ENCODE measurements around the gene RPL13. TPM values are rescaled to one million over a fixed set of nuclear protein-coding genes. Genes with fewer than 3 reads are reported as not detected.
A peak's percentile ranks its signal among the peaks of the same experiment; 100 is the strongest.

The RPL13 gene
- total and polyA plus RNA-seq, 10 donors = 2,154 to 16,278 (median 6,788) TPM

GRCh38 chr16:89574681-89575246 lies 14.3 kb downstream of the RPL13 start:
- Histone ChIP-seq H3K4me3 (peak overlapping the region; percentile 13 to 70 (median 37)), H3K4me1 (peaks cover 11 to 38% (median 25%) of the 10 kb centered on the region in 6 donors), H3K9me3 (no peaks in the 10 kb centered on the region), H3K27me3 (replicated peaks in 1 of 7) (peaks cover 5 to 76% (median 42%) of the 10 kb centered on the region in 7 donors), H3K36me3 (no peaks in the 10 kb centered on the region), H3K27ac (no peak overlapping the region)
- peak; percentile 85 for DNase-seq
- intact Hi-C loops (cut with DNase I; ENCODE audit: low total_unique reads) = loop anchor here (10.0 kb wide), 1 partner anchor 70 kb away; no protein-coding TSS in a partner anchor
- WGBS, 5 donors = 1 to 2% (median 1%) methylated on average over 24 to 55 of the region's 55 CpGs
- TF ChIP-seq CTCF (IDR thresholded peaks at IDR 0.05 in 8 of 11, conservative IDR thresholded peaks at IDR 0.05 in 3 of 11) = peak in 10 of 11 experiments; percentile 23 to 84 (median 64)
- no peak for TF ChIP-seq POLR2A (IDR thresholded peaks at IDR 0.05)
- peak in 2 of 3 donors; percentile 25 to 54 for TF ChIP-seq POLR2AphosphoS5 (IDR thresholded peaks at IDR 0.05)

DNA sequence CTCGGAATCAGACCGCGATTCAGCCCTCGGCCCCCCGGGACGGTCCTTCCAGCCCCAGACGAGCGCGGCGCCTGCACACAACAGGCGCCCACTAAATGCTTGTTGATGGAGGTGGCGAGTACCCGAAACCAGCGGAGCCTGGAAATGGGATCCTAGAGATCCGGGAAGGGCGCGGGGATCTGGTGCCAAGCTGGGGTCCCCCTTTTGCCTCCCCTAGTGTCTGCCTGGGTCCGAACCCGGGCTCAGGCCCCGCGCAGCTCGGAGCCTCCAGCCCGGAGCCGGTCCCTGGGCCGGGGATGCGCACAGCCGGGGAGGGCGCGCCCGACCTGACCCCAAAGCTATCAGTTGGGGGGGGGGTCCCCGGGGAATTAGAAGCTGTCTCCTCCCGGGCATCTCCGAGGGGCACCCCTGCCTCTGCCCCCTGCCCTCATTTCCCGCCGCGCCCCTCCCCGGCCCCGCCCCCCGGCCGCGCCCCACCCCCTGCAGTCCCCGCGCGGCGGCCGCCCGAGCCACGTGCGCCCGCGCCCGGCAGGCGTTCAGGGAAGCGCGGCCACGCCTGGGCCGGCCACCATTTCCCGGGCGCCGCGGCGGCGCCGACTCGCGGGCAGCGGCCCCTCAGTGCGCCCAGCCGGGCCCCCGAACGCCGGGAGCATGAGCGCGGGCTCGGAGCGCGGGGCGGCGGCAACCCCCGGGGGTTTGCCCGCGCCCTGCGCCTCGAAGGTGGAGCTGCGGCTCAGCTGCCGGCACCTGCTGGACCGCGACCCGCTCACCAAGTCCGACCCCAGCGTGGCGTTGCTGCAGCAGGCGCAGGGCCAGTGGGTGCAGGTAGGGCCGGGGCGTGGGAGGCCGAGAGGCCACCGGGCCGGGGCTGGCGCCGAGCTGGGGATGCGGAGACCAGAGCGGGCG lies 15.0 kb downstream of the RPL13 start, which contains the start of gene CPNE7:
Gene CPNE7, plus strand, starts transcription at position 512 of the 906 bp plus-strand sequence. Its CDS starts 140 bp downstream, at position 652.
- Histone ChIP-seq H3K9me3 (no peaks in the 10 kb centered on the region), H3K27me3 (replicated peaks in 1 of 7) (peaks cover 5 to 69% (median 40%) of the 10 kb centered on the region in 7 donors)

GRCh38 chr16:89576153-89577054 lies 15.9 kb downstream of the RPL13 start:
- intact Hi-C loops (cut with DNase I; ENCODE audit: low total_unique reads) = loop anchor here (10.0 kb wide), 1 partner anchor 68 kb away; no protein-coding TSS in a partner anchor
- H3K36me3 ChIP-seq = no peaks in the 10 kb centered on the region
- peaks cover 5 to 64% (median 40%) of the 10 kb centered on the region in 7 donors for H3K27me3 ChIP-seq (replicated peaks in 1 of 7)
- DNase-seq = no peak
- H3K4me3 ChIP-seq = peak overlapping the region in 5 of 8 donors; percentile 17 to 70 (median 38)
- H3K27ac ChIP-seq = no peak overlapping the region
- peaks cover 11 to 38% (median 25%) of the 10 kb centered on the region in 6 donors for H3K4me1 ChIP-seq
- WGBS, 5 donors = 32 to 52% (median 44%) methylated on average over 62 to 89 of the region's 89 CpGs
- TF ChIP-seq CTCF (IDR thresholded peaks at IDR 0.05 in 8 of 11, conservative IDR thresholded peaks at IDR 0.05 in 3 of 11) (no peak), POLR2AphosphoS5 (IDR thresholded peaks at IDR 0.05) (no peak), POLR2A (IDR thresholded peaks at IDR 0.05) (no peak)
- no peaks in the 10 kb centered on the region for H3K9me3 ChIP-seq

More for the DNA sequence above, 15.0 kb downstream of the RPL13 start, which contains the start of gene CPNE7:
- H3K4me1 ChIP-seq = peaks cover 11 to 38% (median 25%) of the 10 kb centered on the region in 6 donors
- TF ChIP-seq POLR2AphosphoS5 (IDR thresholded peaks at IDR 0.05) (no peak), CTCF (IDR thresholded peaks at IDR 0.05 in 8 of 11, conservative IDR thresholded peaks at IDR 0.05 in 3 of 11) (no peak), POLR2A (IDR thresholded peaks at IDR 0.05) (no peak)
- H3K27ac ChIP-seq = no peak within 1 kb of the TSS
- 0 to 3% (median 2%) methylated on average over 6 to 103 of the region's 103 CpGs for WGBS, 5 donors
- no peaks in the 10 kb centered on the region for H3K36me3 ChIP-seq
- DNase-seq = no peak
- intact Hi-C loops (cut with DNase I; ENCODE audit: low total_unique reads) = loop anchor here (10.0 kb wide), 1 partner anchor 69 kb away; no protein-coding TSS in a partner anchor
- peak within 1 kb of the TSS; percentile 13 to 70 (median 37) for H3K4me3 ChIP-seq
